ENCODE measurements around the gene ZBTB46.
"Not testable (repeated sequence)": the region's sequence is repeated elsewhere in the genome, so short reads cannot be mapped to it uniquely, and the experiment has no call there.

The ZBTB46 gene

GRCh38 chr20:63814891-63815614, 16.0 kb downstream of the ZBTB46 start:
- Mint-ChIP-seq H3K36me3 (no peaks in the 10 kb centered on the region), H3K27me3 (no peaks in the 10 kb centered on the region), H3K9me3 (no peaks in the 10 kb centered on the region), H3K27ac (no peak overlapping the region), H3K4me1 (no peaks in the 10 kb centered on the region), H3K4me3 (no peak overlapping the region)

GRCh38 chr20:63811491-63811875, 19.6 kb downstream of the ZBTB46 start:
- H3K4me1 Mint-ChIP-seq, result no peaks in the 10 kb centered on the region
- no peaks in the 10 kb centered on the region for H3K9me3 Mint-ChIP-seq
- H3K36me3 Mint-ChIP-seq, result no peaks in the 10 kb centered on the region
- H3K27ac Mint-ChIP-seq, result no peak overlapping the region
- H3K4me3 Mint-ChIP-seq, result no peak overlapping the region
- H3K27me3 Mint-ChIP-seq, result no peaks in the 10 kb centered on the region

- Mint-ChIP-seq H3K36me3 (no peaks in the 10 kb centered on the region), H3K9me3 (no peaks in the 10 kb centered on the region), H3K4me3 (no peak overlapping the region), H3K4me1 (no peaks in the 10 kb centered on the region), H3K27me3 (no peaks in the 10 kb centered on the region), H3K27ac (no peak overlapping the region)
Observed at GRCh38 chr20:63810730-63811490, 20.2 kb downstream of the ZBTB46 start.

GRCh38 chr20:63809856-63810255, 21.2 kb downstream of the ZBTB46 start:
- Mint-ChIP-seq H3K9me3 (no peaks in the 10 kb centered on the region), H3K27me3 (no peaks in the 10 kb centered on the region), H3K36me3 (no peaks in the 10 kb centered on the region), H3K27ac (no peak overlapping the region), H3K4me3 (no peak overlapping the region), H3K4me1 (no peaks in the 10 kb centered on the region)

GRCh38 chr20:63808964-63809674, 21.9 kb downstream of the ZBTB46 start:
- H3K27ac Mint-ChIP-seq, result no peak overlapping the region
- H3K27me3 Mint-ChIP-seq, result peaks cover 2% of the 10 kb centered on the region

GRCh38 chr20:63808145-63808724, 22.8 kb downstream of the ZBTB46 start:
- no peaks in the 10 kb centered on the region for H3K9me3 Mint-ChIP-seq
- no peaks in the 10 kb centered on the region for H3K36me3 Mint-ChIP-seq
- peaks cover 4% of the 10 kb centered on the region for H3K4me1 Mint-ChIP-seq
- H3K4me3 Mint-ChIP-seq, result no peak overlapping the region
- H3K27ac Mint-ChIP-seq, result no peak overlapping the region
- peaks cover 5% of the 10 kb centered on the region for H3K27me3 Mint-ChIP-seq

More at GRCh38 chr20:63808964-63809674, 21.9 kb downstream of the ZBTB46 start:
- no peaks in the 10 kb centered on the region for H3K4me1 Mint-ChIP-seq
- no peak overlapping the region for H3K4me3 Mint-ChIP-seq
- no peaks in the 10 kb centered on the region for H3K36me3 Mint-ChIP-seq
- no peaks in the 10 kb centered on the region for H3K9me3 Mint-ChIP-seq

GRCh38 chr20:63807654-63808053, 23.4 kb downstream of the ZBTB46 start:
- Mint-ChIP-seq H3K4me3 (no peak overlapping the region), H3K4me1 (peaks cover 4% of the 10 kb centered on the region), H3K27ac (no peak overlapping the region), H3K27me3 (peaks cover 5% of the 10 kb centered on the region), H3K36me3 (no peaks in the 10 kb centered on the region), H3K9me3 (no peaks in the 10 kb centered on the region)

GRCh38 chr20:63804308-63804636, 26.8 kb downstream of the ZBTB46 start:
- Mint-ChIP-seq H3K27ac (no peak overlapping the region), H3K27me3 (peaks cover 5% of the 10 kb centered on the region), H3K4me1 (peaks cover 4% of the 10 kb centered on the region), H3K4me3 (no peak overlapping the region), H3K9me3 (no peaks in the 10 kb centered on the region), H3K36me3 (no peaks in the 10 kb centered on the region)

- H3K4me3 Mint-ChIP-seq, result no peak overlapping the region
- H3K9me3 Mint-ChIP-seq, result no peaks in the 10 kb centered on the region
- H3K4me1 Mint-ChIP-seq, result peaks cover 4% of the 10 kb centered on the region
- H3K27ac Mint-ChIP-seq, result no peak overlapping the region
- no peaks in the 10 kb centered on the region for H3K36me3 Mint-ChIP-seq
- H3K27me3 Mint-ChIP-seq, result peaks cover 5% of the 10 kb centered on the region
Observed at GRCh38 chr20:63802469-63803240, 28.4 kb downstream of the ZBTB46 start.

- H3K27me3 Mint-ChIP-seq, H3K4me3 Mint-ChIP-seq, H3K27ac Mint-ChIP-seq, H3K36me3 Mint-ChIP-seq, H3K4me1 Mint-ChIP-seq, H3K9me3 Mint-ChIP-seq: not testable (repeated sequence)
Observed at GRCh38 chr20:63801174-63801573, 29.9 kb downstream of the ZBTB46 start.

GRCh38 chr20:63800411-63800810, 30.7 kb downstream of the ZBTB46 start:
- H3K36me3 Mint-ChIP-seq, H3K9me3 Mint-ChIP-seq, H3K4me3 Mint-ChIP-seq, H3K27ac Mint-ChIP-seq, H3K27me3 Mint-ChIP-seq, H3K4me1 Mint-ChIP-seq: not testable (repeated sequence)

GRCh38 chr20:63799127-63799526, 31.9 kb downstream of the ZBTB46 start:
- H3K36me3 Mint-ChIP-seq, H3K4me3 Mint-ChIP-seq, H3K9me3 Mint-ChIP-seq, H3K27me3 Mint-ChIP-seq, H3K27ac Mint-ChIP-seq, H3K4me1 Mint-ChIP-seq: not testable (repeated sequence)

GRCh38 chr20:63797175-63797574, 33.9 kb downstream of the ZBTB46 start:
- not testable (repeated sequence) for H3K9me3 Mint-ChIP-seq, H3K4me3 Mint-ChIP-seq, H3K36me3 Mint-ChIP-seq, H3K27me3 Mint-ChIP-seq, H3K4me1 Mint-ChIP-seq, H3K27ac Mint-ChIP-seq

GRCh38 chr20:63795178-63795830, 35.8 kb downstream of the ZBTB46 start:
- H3K27ac Mint-ChIP-seq, result no peak overlapping the region
- H3K4me3 Mint-ChIP-seq, result no peak overlapping the region
- no peaks in the 10 kb centered on the region for H3K9me3 Mint-ChIP-seq
- no peaks in the 10 kb centered on the region for H3K4me1 Mint-ChIP-seq
- no peaks in the 10 kb centered on the region for H3K27me3 Mint-ChIP-seq
- H3K36me3 Mint-ChIP-seq, result no peaks in the 10 kb centered on the region

GRCh38 chr20:63794614-63795013, 36.5 kb downstream of the ZBTB46 start:
- Mint-ChIP-seq H3K9me3 (no peaks in the 10 kb centered on the region), H3K36me3 (no peaks in the 10 kb centered on the region), H3K27me3 (no peaks in the 10 kb centered on the region), H3K4me3 (no peak overlapping the region), H3K4me1 (no peaks in the 10 kb centered on the region), H3K27ac (no peak overlapping the region)

Measured in activated naive CD4-positive, alpha-beta T cell treated with anti-CD3 and anti-CD28 coated beads, Interleukin-2, amount 50 U/mL, for 24 hours (primary cell).